COLO668 (cell line): ENCODE results near the gene KCND1.
"Not testable (repeated sequence)": the region's sequence is repeated elsewhere in the genome, so short reads cannot be mapped to it uniquely, and the experiment has no call there.

Experiments used
- DNase-seq: peaks from one replicate; lab custom pipeline; 2025; ENCODE audit not compliant: unreplicated experiment; lab: John Stamatoyannopoulos, UW

The KCND1 gene

GRCh38 chrX:48971249-48972219 lies at the start of gene KCND1:
TSS of gene KCND1 (minus strand) at chrX:48971844. CDS start at chrX:48970271, 1,573 bp downstream.
- DNase-seq: peak; percentile 3

- no peak for DNase-seq
These were observed 48.1 kb upstream of the KCND1 start for GRCh38 chrX:49019599-49020249.

- DNase-seq: no peak
These were observed 47.4 kb upstream of the KCND1 start for GRCh38 chrX:49019050-49019449.

- DNase-seq: no peak
These were observed 32.1 kb upstream of the KCND1 start for GRCh38 chrX:49003696-49004095.

GRCh38 chrX:49002091-49002935 lies 30.7 kb upstream of the KCND1 start, which contains the start of gene GRIPAP1:
TSS of gene GRIPAP1 (minus strand) at chrX:49002264. CDS start at chrX:49002229, 35 bp downstream.
- peak; percentile 84 for DNase-seq

- peak; percentile 29 for DNase-seq
These were observed 30.0 kb upstream of the KCND1 start for GRCh38 chrX:49001521-49002090.

- no peak for DNase-seq
These were observed 29.0 kb upstream of the KCND1 start for GRCh38 chrX:49000636-49001035.

GRCh38 chrX:48999030-48999429 lies 27.4 kb upstream of the KCND1 start:
- no peak for DNase-seq

GRCh38 chrX:48998391-48998790 lies 26.7 kb upstream of the KCND1 start:
- no peak for DNase-seq

GRCh38 chrX:48997865-48998264 lies 26.2 kb upstream of the KCND1 start:
- no peak for DNase-seq

GRCh38 chrX:48997455-48997854 lies 25.8 kb upstream of the KCND1 start:
- DNase-seq: no peak

- no peak for DNase-seq
These were observed 25.3 kb upstream of the KCND1 start for GRCh38 chrX:48996969-48997368.

- DNase-seq: no peak
These were observed 20.7 kb upstream of the KCND1 start for GRCh38 chrX:48992341-48992740.

GRCh38 chrX:48989483-48989882 lies 17.8 kb upstream of the KCND1 start:
- DNase-seq: no peak

- no peak for DNase-seq
These were observed 12.3 kb upstream of the KCND1 start for GRCh38 chrX:48983896-48984295.

- no peak for DNase-seq
These were observed 11.4 kb upstream of the KCND1 start for GRCh38 chrX:48983081-48983480.

GRCh38 chrX:48981178-48981577 lies 9.5 kb upstream of the KCND1 start:
- no peak for DNase-seq

GRCh38 chrX:48980341-48980740 lies 8.7 kb upstream of the KCND1 start:
- DNase-seq: not testable (repeated sequence)

GRCh38 chrX:48978226-48978625 lies 6.6 kb upstream of the KCND1 start:
- no peak for DNase-seq

GRCh38 chrX:48976086-48976485 lies 4.4 kb upstream of the KCND1 start:
- no peak for DNase-seq

- DNase-seq: no peak
These were observed 3.9 kb upstream of the KCND1 start for GRCh38 chrX:48975541-48975940.
